Activated CD4-positive, alpha-beta T cell treated with anti-CD3 and anti-CD28 coated beads, Interleukin-2, amount 10 ng/mL, durations not matched to agents 7 days and 5 days (primary cell): ENCODE data around the gene PLCB3. TPM values are rescaled to one million over a fixed set of nuclear protein-coding genes. Genes with fewer than 3 reads are reported as not detected.
"Not testable (repeated sequence)": the region's sequence is repeated elsewhere in the genome, so short reads cannot be mapped to it uniquely, and the experiment has no call there.

ENCODE experiments used
- CTCF ChIA-PET: fragments of 350-600 bp; sonication (Branson Sonifier 250); formaldehyde crosslinking; loops from one replicate; lab custom pipeline; 2021; ENCODE audit warnings: antibody characterized with exemption; lab: Charles Lee
- POLR2A ChIA-PET: fragments of 350-600 bp; sonication (Branson Sonifier 250); formaldehyde crosslinking; loops from one replicate; lab custom pipeline; 2021; ENCODE audit warnings: antibody characterized with exemption; lab: Charles Lee
- DNase-seq: peaks from one replicate; pipeline ENCODE4 v3.0.0-alpha.2; 2020
- H3K27ac Mint-ChIP-seq: one replicate; pipeline ENCODE4 v1.8.0; 2021; ENCODE audit warnings: mild to moderate bottlenecking, moderate library complexity, mixed read lengths
- H3K27me3 Mint-ChIP-seq: one replicate; pipeline ENCODE4 v1.8.0; 2021; ENCODE audit warnings: mixed read lengths
- H3K36me3 Mint-ChIP-seq: one replicate; pipeline ENCODE4 v1.8.0; 2021; ENCODE audit warnings: low read depth, mixed read lengths
- H3K4me1 Mint-ChIP-seq: one replicate; pipeline ENCODE4 v1.8.0; 2021; ENCODE audit warnings: mixed read lengths
- H3K4me3 Mint-ChIP-seq: one replicate; pipeline ENCODE4 v1.8.0; 2021; ENCODE audit warnings: mild to moderate bottlenecking, moderate library complexity, mixed read lengths
- H3K9me3 Mint-ChIP-seq: one replicate; pipeline ENCODE4 v1.8.0; 2021; ENCODE audit warnings: mixed read lengths
- total RNA-seq, 2 experiments: library from RNA; stranded (reverse); gene quantifications; one replicate each; pipeline ENCODE4 v1.2.3, GENCODE V29; 2021

Gene PLCB3
- total RNA-seq, 2 experiments from 2014 or later: 11.6 to 12.4 TPM

- peak overlapping the region; percentile 88 for H3K4me3 Mint-ChIP-seq
- no peaks in the 10 kb centered on the region for H3K9me3 Mint-ChIP-seq
- H3K4me1 Mint-ChIP-seq: peaks cover 62% of the 10 kb centered on the region
- H3K27ac Mint-ChIP-seq: peak overlapping the region; percentile 96
- H3K36me3 Mint-ChIP-seq: peaks cover 23% of the 10 kb centered on the region
- no peaks in the 10 kb centered on the region for H3K27me3 Mint-ChIP-seq
- CTCF ChIA-PET: interaction anchor here (1.0 to 1.6 kb wide), 3 partner anchors 12 to 92 kb away, joined by 3 to 7 read pairs (median 4); partner anchors contain the start of gene PLCB3
- POLR2A ChIA-PET: no interaction called here
- DNase-seq: no peak
These were observed 11.5 kb upstream of the PLCB3 start for GRCh38 chr11:64239662-64240434.

GRCh38 chr11:64240435-64241240 is 10.7 kb upstream of the PLCB3 start, which contains the start of gene FKBP2:
Gene FKBP2 (plus strand): TSS chr11:64241095. CDS start chr11:64242388, 1,293 bp downstream.
- ChIA-PET CTCF (interaction anchor here (0.7 to 1.2 kb wide), 7 partner anchors 10 to 64 kb away, joined by 3 to 20 read pairs (median 4); partner anchors contain the start of gene PLCB3), POLR2A (interaction anchor here (0.5 to 0.7 kb wide), 2 partner anchors 8 to 14 kb away, joined by 3 read pairs; no protein-coding TSS in a partner anchor)
- H3K36me3 Mint-ChIP-seq: peaks cover 20% of the 10 kb centered on the region

GRCh38 chr11:64241241-64241490 is 10.2 kb upstream of the PLCB3 start:
- peak overlapping the region; percentile 88 for H3K4me3 Mint-ChIP-seq
- DNase-seq: peak; percentile 99
- ChIA-PET CTCF (interaction anchor here (0.7 to 1.1 kb wide), 7 partner anchors 10 to 76 kb away, joined by 3 to 20 read pairs (median 4); partner anchors contain the start of genes PLCB3, PRDX5 and TRMT112), POLR2A (interaction anchor here (0.5 to 0.7 kb wide), 2 partner anchors 8 to 15 kb away, joined by 3 read pairs; no protein-coding TSS in a partner anchor)
- H3K36me3 Mint-ChIP-seq: peaks cover 20% of the 10 kb centered on the region
- peaks cover 54% of the 10 kb centered on the region for H3K4me1 Mint-ChIP-seq
- no peaks in the 10 kb centered on the region for H3K9me3 Mint-ChIP-seq
- H3K27ac Mint-ChIP-seq: peak overlapping the region; percentile 96
- no peaks in the 10 kb centered on the region for H3K27me3 Mint-ChIP-seq

More at GRCh38 chr11:64240435-64241240, 10.7 kb upstream of the PLCB3 start, which contains the start of gene FKBP2:
- Mint-ChIP-seq H3K27ac (peak within 1 kb of the TSS; percentile 96), H3K4me3 (peak within 1 kb of the TSS; percentile 88), H3K9me3 (no peaks in the 10 kb centered on the region), H3K27me3 (no peaks in the 10 kb centered on the region), H3K4me1 (peaks cover 59% of the 10 kb centered on the region)
- DNase-seq: peak; percentile 97

GRCh38 chr11:64241491-64242374 is 9.6 kb upstream of the PLCB3 start:
- POLR2A ChIA-PET: interaction anchor here (0.5 to 0.7 kb wide), 2 partner anchors 9 to 15 kb away, joined by 3 read pairs; no protein-coding TSS in a partner anchor
- peak overlapping the region; percentile 96 for H3K27ac Mint-ChIP-seq
- no peaks in the 10 kb centered on the region for H3K27me3 Mint-ChIP-seq
- H3K9me3 Mint-ChIP-seq: no peaks in the 10 kb centered on the region
- CTCF ChIA-PET: interaction anchor here (0.7 to 11.3 kb wide), 10 partner anchors 9 to 76 kb away, joined by 3 to 162 read pairs (median 6); partner anchors contain the start of genes CATSPERZ, PLCB3, PRDX5 and TRMT112
- DNase-seq: no peak
- H3K36me3 Mint-ChIP-seq: peaks cover 20% of the 10 kb centered on the region
- peak overlapping the region; percentile 88 for H3K4me3 Mint-ChIP-seq
- peaks cover 54% of the 10 kb centered on the region for H3K4me1 Mint-ChIP-seq

GRCh38 chr11:64243236-64243854 is 8.0 kb upstream of the PLCB3 start:
- peak overlapping the region; percentile 60 for H3K27ac Mint-ChIP-seq
- H3K4me1 Mint-ChIP-seq: peaks cover 54% of the 10 kb centered on the region
- H3K4me3 Mint-ChIP-seq: peak overlapping the region; percentile 88
- H3K9me3 Mint-ChIP-seq: no peaks in the 10 kb centered on the region
- H3K36me3 Mint-ChIP-seq: peaks cover 11% of the 10 kb centered on the region
- ChIA-PET CTCF (interaction anchor here (0.8 to 11.3 kb wide), 9 partner anchors 8 to 59 kb away, joined by 3 to 162 read pairs (median 5); partner anchors contain the start of genes CATSPERZ and PLCB3), POLR2A (no interaction called here)
- no peaks in the 10 kb centered on the region for H3K27me3 Mint-ChIP-seq
- DNase-seq: no peak

- Mint-ChIP-seq H3K27me3 (no peaks in the 10 kb centered on the region), H3K4me1 (peaks cover 53% of the 10 kb centered on the region), H3K36me3 (peaks cover 11% of the 10 kb centered on the region), H3K4me3 (peak overlapping the region; percentile 88), H3K9me3 (no peaks in the 10 kb centered on the region), H3K27ac (no peak overlapping the region)
- CTCF ChIA-PET: interaction anchor here (0.9 to 11.3 kb wide), 10 partner anchors 8 to 116 kb away, joined by 3 to 162 read pairs (median 4); partner anchors contain the start of genes CATSPERZ and PLCB3
- no peak for DNase-seq
- POLR2A ChIA-PET: interaction anchor here (0.6 kb wide), 1 partner anchor 1403 kb away, joined by 4 read pairs; no protein-coding TSS in a partner anchor
These were observed 7.2 kb upstream of the PLCB3 start for GRCh38 chr11:64244107-64244506.

- Mint-ChIP-seq H3K9me3 (no peaks in the 10 kb centered on the region), H3K27ac (peak overlapping the region; percentile 87), H3K4me1 (peaks cover 50% of the 10 kb centered on the region), H3K36me3 (peaks cover 11% of the 10 kb centered on the region), H3K27me3 (no peaks in the 10 kb centered on the region), H3K4me3 (peak overlapping the region; percentile 81)
- CTCF ChIA-PET: interaction anchor here (0.8 to 11.3 kb wide), 7 partner anchors 9 to 58 kb away, joined by 3 to 162 read pairs (median 4); partner anchors contain the start of gene CATSPERZ
- no peak for DNase-seq
- POLR2A ChIA-PET: interaction anchor here (1.4 kb wide), 1 partner anchor 24 kb away, joined by 4 read pairs; no protein-coding TSS in a partner anchor
These were observed 6.4 kb upstream of the PLCB3 start for GRCh38 chr11:64244966-64245365.

- peak overlapping the region; percentile 81 for H3K4me3 Mint-ChIP-seq
- ChIA-PET POLR2A (interaction anchor here (1.4 kb wide), 1 partner anchor 24 kb away, joined by 4 read pairs; no protein-coding TSS in a partner anchor), CTCF (interaction anchor here (0.8 to 11.3 kb wide), 9 partner anchors 9 to 500 kb away, joined by 3 to 162 read pairs (median 4); partner anchors contain the start of gene CATSPERZ)
- peaks cover 47% of the 10 kb centered on the region for H3K4me1 Mint-ChIP-seq
- peak; percentile 33 for DNase-seq
- no peaks in the 10 kb centered on the region for H3K9me3 Mint-ChIP-seq
- H3K36me3 Mint-ChIP-seq: peaks cover 9% of the 10 kb centered on the region
- no peaks in the 10 kb centered on the region for H3K27me3 Mint-ChIP-seq
- H3K27ac Mint-ChIP-seq: peak overlapping the region; percentile 87
These were observed 5.9 kb upstream of the PLCB3 start for GRCh38 chr11:64245401-64245796.

- DNase-seq: peak; percentile 57
- peak overlapping the region; percentile 87 for H3K27ac Mint-ChIP-seq
- H3K36me3 Mint-ChIP-seq: peaks cover 9% of the 10 kb centered on the region
- peaks cover 44% of the 10 kb centered on the region for H3K4me1 Mint-ChIP-seq
- POLR2A ChIA-PET: interaction anchor here (0.6 to 1.4 kb wide), 2 partner anchors 17 to 23 kb away, joined by 3 to 4 read pairs; no protein-coding TSS in a partner anchor
- H3K9me3 Mint-ChIP-seq: no peaks in the 10 kb centered on the region
- CTCF ChIA-PET: interaction anchor here (0.6 to 11.3 kb wide), 11 partner anchors 8 to 499 kb away, joined by 3 to 162 read pairs (median 4); partner anchors contain the start of gene CATSPERZ
- H3K4me3 Mint-ChIP-seq: peak overlapping the region; percentile 81
- H3K27me3 Mint-ChIP-seq: no peaks in the 10 kb centered on the region
These were observed 5.3 kb upstream of the PLCB3 start for GRCh38 chr11:64245797-64246620.

- H3K36me3 Mint-ChIP-seq, H3K27me3 Mint-ChIP-seq, DNase-seq, H3K27ac Mint-ChIP-seq, POLR2A ChIA-PET, H3K9me3 Mint-ChIP-seq: not testable (repeated sequence)
- Mint-ChIP-seq H3K4me3 (peak overlapping the region; percentile 79), H3K4me1 (peaks cover 44% of the 10 kb centered on the region)
- CTCF ChIA-PET: interaction anchor here (0.6 to 11.3 kb wide), 8 partner anchors 8 to 1452 kb away, joined by 3 to 162 read pairs (median 4); partner anchors contain the start of gene CATSPERZ
These were observed 4.8 kb upstream of the PLCB3 start for GRCh38 chr11:64246621-64246870.
